ENCODE measurements around the gene FOXP1.

DNA sequence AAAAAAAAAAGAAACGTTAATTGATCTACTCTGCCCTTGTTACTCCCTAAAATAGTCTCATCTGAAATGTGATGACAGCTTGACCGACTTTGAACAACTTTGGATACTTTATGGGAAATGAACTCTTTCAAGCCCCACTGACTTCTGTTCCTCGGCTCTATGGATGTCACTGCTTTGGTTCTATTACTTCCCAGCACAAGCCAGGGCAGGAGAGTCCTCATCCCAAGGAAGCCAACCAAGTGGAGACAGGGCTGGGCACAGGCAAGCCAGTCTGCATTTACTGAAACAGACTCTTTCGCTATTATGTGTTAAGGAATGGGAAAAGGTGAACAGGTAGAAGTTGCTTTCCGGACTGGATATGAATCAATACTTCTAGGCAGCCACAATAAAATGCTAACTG is 444.0 kb downstream of the FOXP1 start:
- TF ChIP-seq, protein P1, sequence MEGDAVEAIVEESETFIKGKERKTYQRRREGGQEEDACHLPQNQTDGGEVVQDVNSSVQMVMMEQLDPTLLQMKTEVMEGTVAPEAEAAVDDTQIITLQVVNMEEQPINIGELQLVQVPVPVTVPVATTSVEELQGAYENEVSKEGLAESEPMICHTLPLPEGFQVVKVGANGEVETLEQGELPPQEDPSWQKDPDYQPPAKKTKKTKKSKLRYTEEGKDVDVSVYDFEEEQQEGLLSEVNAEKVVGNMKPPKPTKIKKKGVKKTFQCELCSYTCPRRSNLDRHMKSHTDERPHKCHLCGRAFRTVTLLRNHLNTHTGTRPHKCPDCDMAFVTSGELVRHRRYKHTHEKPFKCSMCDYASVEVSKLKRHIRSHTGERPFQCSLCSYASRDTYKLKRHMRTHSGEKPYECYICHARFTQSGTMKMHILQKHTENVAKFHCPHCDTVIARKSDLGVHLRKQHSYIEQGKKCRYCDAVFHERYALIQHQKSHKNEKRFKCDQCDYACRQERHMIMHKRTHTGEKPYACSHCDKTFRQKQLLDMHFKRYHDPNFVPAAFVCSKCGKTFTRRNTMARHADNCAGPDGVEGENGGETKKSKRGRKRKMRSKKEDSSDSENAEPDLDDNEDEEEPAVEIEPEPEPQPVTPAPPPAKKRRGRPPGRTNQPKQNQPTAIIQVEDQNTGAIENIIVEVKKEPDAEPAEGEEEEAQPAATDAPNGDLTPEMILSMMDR (IDR thresholded peaks at IDR 0.05), result no peak
- TF ChIP-seq POLR2AphosphoS5 (IDR thresholded peaks at IDR 0.05) (no peak), POLR2A (IDR thresholded peaks at IDR 0.05) (no peak)

Data from breast epithelium (tissue), 3 donors.